Activated CD4-positive, alpha-beta T cell treated with anti-CD3 and anti-CD28 coated beads, Interleukin-2, amount 10 ng/mL, durations not matched to agents 7 days and 5 days (primary cell): ENCODE measurements around the gene POC1B. TPM values are rescaled to one million over a fixed set of nuclear protein-coding genes. Genes with fewer than 3 reads are reported as not detected.

Experiments used
- CTCF ChIA-PET: fragments of 350-600 bp; sonication (Branson Sonifier 250); formaldehyde crosslinking; loops from one replicate; lab custom pipeline; 2021; ENCODE audit warnings: antibody characterized with exemption; lab: Charles Lee
- POLR2A ChIA-PET: fragments of 350-600 bp; sonication (Branson Sonifier 250); formaldehyde crosslinking; loops from one replicate; lab custom pipeline; 2021; ENCODE audit warnings: antibody characterized with exemption; lab: Charles Lee
- DNase-seq: peaks from one replicate; pipeline ENCODE4 v3.0.0-alpha.2; 2020
- H3K27ac Mint-ChIP-seq: one replicate; pipeline ENCODE4 v1.8.0; 2021; ENCODE audit warnings: mild to moderate bottlenecking, moderate library complexity, mixed read lengths
- H3K27me3 Mint-ChIP-seq: one replicate; pipeline ENCODE4 v1.8.0; 2021; ENCODE audit warnings: mixed read lengths
- H3K36me3 Mint-ChIP-seq: one replicate; pipeline ENCODE4 v1.8.0; 2021; ENCODE audit warnings: low read depth, mixed read lengths
- H3K4me1 Mint-ChIP-seq: one replicate; pipeline ENCODE4 v1.8.0; 2021; ENCODE audit warnings: mixed read lengths
- H3K4me3 Mint-ChIP-seq: one replicate; pipeline ENCODE4 v1.8.0; 2021; ENCODE audit warnings: mild to moderate bottlenecking, moderate library complexity, mixed read lengths
- H3K9me3 Mint-ChIP-seq: one replicate; pipeline ENCODE4 v1.8.0; 2021; ENCODE audit warnings: mixed read lengths
- total RNA-seq, 2 experiments: library from RNA; stranded (reverse); gene quantifications; one replicate each; pipeline ENCODE4 v1.2.3, GENCODE V29; 2021

POC1B gene
- total RNA-seq, 2 experiments from 2014 or later = 33.2 to 41.0 TPM

- Mint-ChIP-seq H3K27ac (no peak overlapping the region), H3K36me3 (peaks cover 12% of the 10 kb centered on the region), H3K9me3 (peaks cover 2% of the 10 kb centered on the region), H3K27me3 (no peaks in the 10 kb centered on the region), H3K4me3 (no peak overlapping the region), H3K4me1 (peaks cover 46% of the 10 kb centered on the region)
- POLR2A ChIA-PET = no interaction called here
- DNase-seq = no peak
- CTCF ChIA-PET = interaction anchor here (1.3 kb wide), 1 partner anchor 12 kb away, joined by 4 read pairs; no protein-coding TSS in a partner anchor
Observed at GRCh38 chr12:89393551-89394121, 132.2 kb downstream of the POC1B start.

DNA sequence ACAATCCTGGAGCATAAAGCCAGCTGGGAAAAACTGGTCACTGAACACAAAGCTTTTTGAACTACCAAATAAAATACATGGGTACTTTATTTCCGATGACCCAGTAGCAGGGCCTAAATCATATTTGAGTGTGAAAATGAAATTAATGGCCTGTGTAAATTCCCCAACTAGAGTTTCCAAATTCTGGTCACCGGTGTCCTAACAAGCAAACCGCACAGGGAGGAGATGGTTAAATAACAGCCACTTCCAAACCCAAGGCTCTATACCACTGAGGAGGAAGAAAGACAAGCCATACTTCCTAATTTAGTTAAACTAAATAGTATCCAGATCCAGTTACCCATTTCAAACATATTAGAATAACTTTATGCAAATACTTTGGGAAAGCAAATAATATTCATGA, 133.5 kb downstream of the POC1B start:
- H3K36me3 Mint-ChIP-seq = peaks cover 7% of the 10 kb centered on the region
- DNase-seq = no peak
- H3K27ac Mint-ChIP-seq = no peak overlapping the region
- peaks cover 2% of the 10 kb centered on the region for H3K9me3 Mint-ChIP-seq
- peaks cover 35% of the 10 kb centered on the region for H3K4me1 Mint-ChIP-seq
- POLR2A ChIA-PET = no interaction called here
- no peak overlapping the region for H3K4me3 Mint-ChIP-seq
- no peaks in the 10 kb centered on the region for H3K27me3 Mint-ChIP-seq
- CTCF ChIA-PET = interaction anchor here (0.6 to 1.2 kb wide), 2 partner anchors 23 to 33 kb away, joined by 4 read pairs; no protein-coding TSS in a partner anchor

GRCh38 chr12:89391726-89392336, 134.0 kb downstream of the POC1B start:
- ChIA-PET CTCF (interaction anchor here (0.6 to 1.6 kb wide), 3 partner anchors 8 to 33 kb away, joined by 3 to 4 read pairs (median 4); no protein-coding TSS in a partner anchor), POLR2A (no interaction called here)
- Mint-ChIP-seq H3K4me3 (no peak overlapping the region), H3K36me3 (peaks cover 7% of the 10 kb centered on the region), H3K9me3 (peaks cover 2% of the 10 kb centered on the region), H3K27me3 (no peaks in the 10 kb centered on the region), H3K4me1 (peaks cover 31% of the 10 kb centered on the region), H3K27ac (no peak overlapping the region)
- no peak for DNase-seq

GRCh38 chr12:89390802-89391673, 134.8 kb downstream of the POC1B start:
- Mint-ChIP-seq H3K36me3 (peaks cover 4% of the 10 kb centered on the region), H3K4me3 (no peak overlapping the region), H3K9me3 (peaks cover 2% of the 10 kb centered on the region), H3K27me3 (no peaks in the 10 kb centered on the region), H3K27ac (no peak overlapping the region), H3K4me1 (peaks cover 25% of the 10 kb centered on the region)
- CTCF ChIA-PET = interaction anchor here (1.6 kb wide), 1 partner anchor 9 kb away, joined by 3 read pairs; no protein-coding TSS in a partner anchor
- no peak for DNase-seq
- POLR2A ChIA-PET = no interaction called here

GRCh38 chr12:89389755-89390661, 135.8 kb downstream of the POC1B start:
- H3K4me3 Mint-ChIP-seq = no peak overlapping the region
- no peak for DNase-seq
- ChIA-PET POLR2A (no interaction called here), CTCF (interaction anchor here (0.5 to 1.6 kb wide), 3 partner anchors 10 to 279 kb away, joined by 3 to 8 read pairs (median 3); no protein-coding TSS in a partner anchor)
- peaks cover 2% of the 10 kb centered on the region for H3K9me3 Mint-ChIP-seq
- H3K27me3 Mint-ChIP-seq = no peaks in the 10 kb centered on the region
- H3K36me3 Mint-ChIP-seq = peaks cover 4% of the 10 kb centered on the region
- H3K27ac Mint-ChIP-seq = no peak overlapping the region
- H3K4me1 Mint-ChIP-seq = peaks cover 23% of the 10 kb centered on the region

- no peaks in the 10 kb centered on the region for H3K9me3 Mint-ChIP-seq
- H3K27me3 Mint-ChIP-seq = no peaks in the 10 kb centered on the region
- peaks cover 35% of the 10 kb centered on the region for H3K4me1 Mint-ChIP-seq
- no peak overlapping the region for H3K4me3 Mint-ChIP-seq
- CTCF ChIA-PET = no interaction called here
- DNase-seq = no peak
- POLR2A ChIA-PET = no interaction called here
- no peaks in the 10 kb centered on the region for H3K36me3 Mint-ChIP-seq
- no peak overlapping the region for H3K27ac Mint-ChIP-seq
Observed at GRCh38 chr12:89386138-89386537, 139.7 kb downstream of the POC1B start.

- H3K9me3 Mint-ChIP-seq = peaks cover 1% of the 10 kb centered on the region
- H3K27me3 Mint-ChIP-seq = no peaks in the 10 kb centered on the region
- CTCF ChIA-PET = interaction anchor here (1.6 kb wide), 1 partner anchor 9 kb away, joined by 5 read pairs; no protein-coding TSS in a partner anchor
- no peaks in the 10 kb centered on the region for H3K36me3 Mint-ChIP-seq
- no peak for DNase-seq
- H3K4me3 Mint-ChIP-seq = no peak overlapping the region
- no peak overlapping the region for H3K27ac Mint-ChIP-seq
- H3K4me1 Mint-ChIP-seq = peaks cover 22% of the 10 kb centered on the region
- POLR2A ChIA-PET = no interaction called here
Observed at GRCh38 chr12:89384807-89385206, 141.0 kb downstream of the POC1B start.

DNA sequence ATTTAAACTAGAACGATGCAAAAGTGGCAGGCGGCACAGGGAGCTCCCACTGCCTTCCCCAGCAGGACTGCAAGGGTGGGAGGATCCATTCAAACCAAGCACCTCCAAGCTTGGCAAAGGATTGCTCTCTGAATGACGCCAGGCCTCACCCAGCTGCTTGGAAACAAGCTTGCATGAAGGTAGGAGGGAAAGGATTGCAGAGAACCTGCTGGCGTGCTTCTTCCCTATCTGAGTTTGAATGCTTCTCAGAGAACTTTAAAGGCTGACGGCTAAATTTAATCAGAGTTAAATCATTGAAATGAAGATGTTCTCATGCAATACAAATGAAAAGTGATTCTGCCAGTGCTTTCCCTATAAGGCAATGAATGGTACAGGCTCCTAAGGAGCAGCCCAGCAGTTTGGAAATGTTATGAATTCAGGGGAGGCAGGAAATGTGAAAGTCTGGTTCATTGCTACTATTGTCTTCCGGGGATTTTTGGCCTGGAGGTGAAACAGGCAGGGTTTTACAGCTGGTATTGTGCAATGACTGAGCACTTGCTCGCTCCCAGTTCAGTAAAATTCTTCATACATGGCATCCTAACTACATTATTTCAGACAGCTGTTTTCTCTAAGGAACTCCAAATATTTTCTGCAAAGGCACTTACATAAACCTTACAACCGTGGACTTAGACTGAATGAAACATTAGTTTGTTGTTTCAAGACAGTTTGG, 141.6 kb downstream of the POC1B start:
- Mint-ChIP-seq H3K4me1 (peaks cover 19% of the 10 kb centered on the region), H3K9me3 (peaks cover 1% of the 10 kb centered on the region), H3K27me3 (no peaks in the 10 kb centered on the region), H3K4me3 (no peak overlapping the region), H3K36me3 (no peaks in the 10 kb centered on the region), H3K27ac (no peak overlapping the region)
- DNase-seq = no peak
- ChIA-PET POLR2A (no interaction called here), CTCF (interaction anchor here (1.6 kb wide), 1 partner anchor 9 kb away, joined by 5 read pairs; no protein-coding TSS in a partner anchor)

DNA sequence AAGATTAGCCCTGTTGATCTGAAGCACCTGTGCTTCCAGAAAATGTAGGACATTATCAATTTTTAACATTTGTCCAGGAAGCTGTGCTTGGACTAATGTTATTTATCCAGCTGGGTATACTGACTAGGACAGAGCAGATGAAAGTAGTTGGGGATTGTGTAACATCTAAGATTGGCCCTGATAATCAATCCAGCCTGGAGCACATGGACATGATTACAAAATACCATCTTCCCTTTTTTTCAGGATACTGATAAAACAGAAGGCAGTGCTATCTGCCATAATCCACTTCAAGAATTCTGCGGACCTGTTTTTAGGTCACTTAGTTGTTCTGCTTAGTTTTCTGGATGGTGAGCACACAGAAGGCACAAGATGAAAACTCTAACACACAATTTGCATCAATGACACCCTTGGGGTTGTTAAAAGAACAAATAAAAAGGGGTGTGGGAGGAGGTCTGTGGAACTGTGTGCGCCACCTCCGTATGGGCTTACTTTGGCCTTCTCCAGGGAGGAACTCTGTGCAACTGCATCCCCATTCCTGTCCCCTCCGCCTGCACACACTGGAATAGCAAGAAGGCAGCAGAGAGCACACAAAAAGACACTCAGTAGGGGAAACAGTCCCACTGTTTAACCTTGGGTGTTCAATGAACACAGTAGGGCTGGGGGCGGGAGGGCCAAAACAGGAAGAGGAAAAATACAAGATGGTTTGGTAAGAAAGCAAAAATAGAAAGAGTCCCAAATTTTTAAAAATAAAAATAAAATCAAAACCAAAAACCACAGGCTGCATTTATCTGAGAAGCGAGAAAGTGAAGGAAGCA, 142.4 kb downstream of the POC1B start:
- Mint-ChIP-seq H3K27ac (no peak overlapping the region), H3K4me1 (peaks cover 24% of the 10 kb centered on the region), H3K36me3 (no peaks in the 10 kb centered on the region), H3K9me3 (peaks cover 1% of the 10 kb centered on the region), H3K4me3 (no peak overlapping the region), H3K27me3 (no peaks in the 10 kb centered on the region)
- ChIA-PET POLR2A (no interaction called here), CTCF (interaction anchor here (1.0 to 1.8 kb wide), 3 partner anchors 14 to 77 kb away, joined by 3 to 5 read pairs (median 3); no protein-coding TSS in a partner anchor)
- no peak for DNase-seq

GRCh38 chr12:89382328-89382727, 143.5 kb downstream of the POC1B start:
- H3K27me3 Mint-ChIP-seq = no peaks in the 10 kb centered on the region
- H3K9me3 Mint-ChIP-seq = peaks cover 1% of the 10 kb centered on the region
- DNase-seq = no peak
- peaks cover 4% of the 10 kb centered on the region for H3K36me3 Mint-ChIP-seq
- no peak overlapping the region for H3K27ac Mint-ChIP-seq
- peaks cover 28% of the 10 kb centered on the region for H3K4me1 Mint-ChIP-seq
- H3K4me3 Mint-ChIP-seq = no peak overlapping the region
- CTCF ChIA-PET = interaction anchor here (1.0 to 1.8 kb wide), 4 partner anchors 11 to 78 kb away, joined by 3 to 5 read pairs (median 4); no protein-coding TSS in a partner anchor
- POLR2A ChIA-PET = no interaction called here
